ENCODE data around the gene DAPL1.

The DAPL1 gene

GRCh38 chr2:158777077-158777476 is 18.0 kb upstream of the DAPL1 start:
- DNase-seq (ENCODE audit: low spot score), result no peak

- no peak for DNase-seq (ENCODE audit: low spot score)
These were observed 16.9 kb upstream of the DAPL1 start for GRCh38 chr2:158778243-158778642.

- DNase-seq (ENCODE audit: low spot score), result no peak
These were observed 15.5 kb upstream of the DAPL1 start for GRCh38 chr2:158779621-158780020.

GRCh38 chr2:158781353-158781961 is 13.7 kb upstream of the DAPL1 start:
- DNase-seq (ENCODE audit: low spot score), result no peak

- no peak for DNase-seq (ENCODE audit: low spot score)
These were observed 13.0 kb upstream of the DAPL1 start for GRCh38 chr2:158782136-158782535.

GRCh38 chr2:158782616-158783015 is 12.5 kb upstream of the DAPL1 start:
- no peak for DNase-seq (ENCODE audit: low spot score)

GRCh38 chr2:158783923-158784322 is 11.2 kb upstream of the DAPL1 start:
- no peak for DNase-seq (ENCODE audit: low spot score)

GRCh38 chr2:158786897-158787296 is 8.2 kb upstream of the DAPL1 start:
- no peak for DNase-seq (ENCODE audit: low spot score)

GRCh38 chr2:158788951-158789350 is 6.2 kb upstream of the DAPL1 start:
- DNase-seq (ENCODE audit: low spot score), result no peak

- no peak for DNase-seq (ENCODE audit: low spot score)
These were observed 1.5 kb downstream of the DAPL1 start for GRCh38 chr2:158796652-158797051.

GRCh38 chr2:158797963-158798700 is 3.0 kb downstream of the DAPL1 start:
- peak; percentile 54 for DNase-seq (ENCODE audit: low spot score)

GRCh38 chr2:158799181-158799580 is 4.1 kb downstream of the DAPL1 start:
- DNase-seq (ENCODE audit: low spot score), result no peak

GRCh38 chr2:158803506-158803905 is 8.4 kb downstream of the DAPL1 start:
- DNase-seq (ENCODE audit: low spot score), result no peak

GRCh38 chr2:158805255-158805654 is 10.1 kb downstream of the DAPL1 start:
- DNase-seq (ENCODE audit: low spot score), result no peak

GRCh38 chr2:158805936-158806335 is 10.8 kb downstream of the DAPL1 start:
- DNase-seq (ENCODE audit: low spot score), result no peak

GRCh38 chr2:158806941-158807340 is 11.8 kb downstream of the DAPL1 start:
- DNase-seq (ENCODE audit: low spot score), result no peak

GRCh38 chr2:158808426-158808825 is 13.3 kb downstream of the DAPL1 start:
- DNase-seq (ENCODE audit: low spot score), result no peak

GRCh38 chr2:158809816-158810215 is 14.7 kb downstream of the DAPL1 start:
- DNase-seq (ENCODE audit: low spot score), result no peak

- DNase-seq (ENCODE audit: low spot score), result no peak
These were observed 15.8 kb downstream of the DAPL1 start for GRCh38 chr2:158810731-158811460.

GRCh38 chr2:158815166-158815565 is 20.0 kb downstream of the DAPL1 start:
- DNase-seq (ENCODE audit: low spot score), result no peak

GRCh38 chr2:158815658-158816057 is 20.5 kb downstream of the DAPL1 start:
- no peak for DNase-seq (ENCODE audit: low spot score)

- DNase-seq (ENCODE audit: low spot score), result no peak
These were observed 22.5 kb downstream of the DAPL1 start for GRCh38 chr2:158817588-158817987.

GRCh38 chr2:158818511-158818910 is 23.4 kb downstream of the DAPL1 start:
- no peak for DNase-seq (ENCODE audit: low spot score)

All from RKO (cell line).